Erythroblast (primary cell): ENCODE results near the gene EEFSEC.

Source experiments
- GATA1 ChIP-seq: IDR thresholded peaks from 2 replicates; pipeline ENCODE4 v1.6.1; 2011; ENCODE audit warnings: low read depth, mild to moderate bottlenecking, control low read depth, low read length, moderate library complexity
- POLR2A ChIP-seq: IDR thresholded peaks from 2 replicates; pipeline ENCODE4 v1.6.1; 2011; ENCODE audit warnings: mild to moderate bottlenecking, low read length

DNA sequence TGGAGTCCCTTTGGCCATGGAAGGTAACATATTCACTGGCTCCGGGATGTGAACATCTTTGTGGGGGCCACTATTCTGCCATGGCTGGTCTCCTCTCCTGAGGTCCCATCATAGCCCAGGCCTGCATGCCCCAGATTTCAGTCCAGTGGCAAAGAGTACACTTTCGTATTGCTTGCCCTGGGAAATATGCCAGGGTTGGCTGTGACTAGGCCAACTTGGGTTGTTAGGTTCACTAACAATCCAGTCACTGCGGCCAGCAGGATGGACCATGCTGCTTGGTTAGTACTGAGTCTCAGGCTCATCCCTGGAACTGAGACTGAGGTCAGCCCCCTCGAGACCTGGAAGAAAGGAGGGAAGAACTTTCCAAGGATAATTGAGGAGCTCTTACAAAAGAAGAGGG, 9.8 kb upstream of the EEFSEC start:
- TF ChIP-seq POLR2A (no peak), GATA1 (no peak)
